ENCODE measurements around the gene RUNX1.

The RUNX1 gene

DNA sequence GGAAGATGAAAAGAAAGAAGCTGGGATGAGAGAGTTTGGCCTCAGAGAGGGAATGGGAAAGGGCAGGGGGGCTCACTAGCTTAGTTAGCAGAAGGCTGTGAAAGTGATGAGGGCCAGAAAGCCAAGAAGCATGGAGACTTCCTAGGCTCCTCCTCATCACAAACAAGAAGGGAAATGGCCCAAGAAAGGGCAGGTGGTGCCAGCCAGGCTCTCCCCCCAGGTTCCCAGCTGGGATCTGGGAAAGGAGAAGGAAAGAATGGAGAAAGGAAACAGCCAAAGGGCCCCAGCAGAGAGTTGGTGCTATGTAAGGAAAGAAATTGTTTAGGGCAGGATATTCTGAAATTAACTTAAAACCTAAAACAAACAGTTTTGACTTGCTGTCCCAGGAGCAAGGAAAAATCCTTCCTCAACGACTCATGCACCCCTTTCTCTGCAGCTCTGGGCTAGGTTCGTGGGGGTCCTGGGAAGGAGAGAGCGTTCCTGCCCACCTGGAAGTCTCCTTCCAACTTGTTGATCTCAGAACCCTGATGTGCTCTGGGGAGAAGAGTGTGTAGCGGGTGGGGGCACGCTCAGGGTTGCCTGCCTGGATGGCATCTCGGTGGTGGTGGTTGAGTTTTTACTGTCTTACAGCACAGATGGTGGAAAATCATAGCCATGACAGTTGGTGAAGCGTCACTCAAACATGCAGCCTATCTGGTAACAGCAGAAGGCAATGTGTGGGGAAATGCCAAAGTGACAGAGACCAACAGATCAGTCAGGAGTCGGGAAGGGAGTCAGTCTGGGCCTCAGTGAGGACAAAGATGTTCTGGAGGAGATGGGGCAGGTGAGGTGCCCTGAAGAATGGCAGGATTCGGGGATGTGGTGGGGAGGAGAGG lies 233.0 kb downstream of the RUNX1 start:
- no peak for TF ChIP-seq GATA2 (IDR thresholded peaks at IDR 0.05; ENCODE audit: low read depth, low read length)
- TF ChIP-seq GATA3 (IDR thresholded peaks at IDR 0.05; ENCODE audit: low read depth, low read length), result no peak

DNA sequence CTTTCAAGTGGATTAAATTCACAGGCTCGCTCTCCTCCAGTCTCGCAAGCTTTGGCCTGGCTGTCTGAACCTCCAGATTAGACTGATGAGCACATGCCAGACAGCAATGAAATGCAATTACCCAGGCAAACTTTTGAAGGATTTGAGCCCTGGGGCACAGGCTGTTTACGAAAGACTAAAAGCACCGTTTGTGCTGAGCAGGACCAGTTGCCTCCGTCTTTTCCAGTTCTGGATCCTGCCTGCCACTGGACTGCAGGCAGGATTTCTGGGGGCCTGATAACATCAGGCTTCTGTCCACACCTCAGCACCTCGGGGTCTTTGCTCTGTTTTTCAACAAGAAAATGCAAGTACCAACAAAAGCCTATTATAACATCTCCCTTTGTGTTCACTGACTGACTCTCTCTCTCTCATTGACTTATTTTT lies 234.6 kb downstream of the RUNX1 start:
- TF ChIP-seq GATA3 (IDR thresholded peaks at IDR 0.05; ENCODE audit: low read depth, low read length) (peak; percentile 88), GATA2 (IDR thresholded peaks at IDR 0.05; ENCODE audit: low read depth, low read length) (peak; percentile 97)

DNA sequence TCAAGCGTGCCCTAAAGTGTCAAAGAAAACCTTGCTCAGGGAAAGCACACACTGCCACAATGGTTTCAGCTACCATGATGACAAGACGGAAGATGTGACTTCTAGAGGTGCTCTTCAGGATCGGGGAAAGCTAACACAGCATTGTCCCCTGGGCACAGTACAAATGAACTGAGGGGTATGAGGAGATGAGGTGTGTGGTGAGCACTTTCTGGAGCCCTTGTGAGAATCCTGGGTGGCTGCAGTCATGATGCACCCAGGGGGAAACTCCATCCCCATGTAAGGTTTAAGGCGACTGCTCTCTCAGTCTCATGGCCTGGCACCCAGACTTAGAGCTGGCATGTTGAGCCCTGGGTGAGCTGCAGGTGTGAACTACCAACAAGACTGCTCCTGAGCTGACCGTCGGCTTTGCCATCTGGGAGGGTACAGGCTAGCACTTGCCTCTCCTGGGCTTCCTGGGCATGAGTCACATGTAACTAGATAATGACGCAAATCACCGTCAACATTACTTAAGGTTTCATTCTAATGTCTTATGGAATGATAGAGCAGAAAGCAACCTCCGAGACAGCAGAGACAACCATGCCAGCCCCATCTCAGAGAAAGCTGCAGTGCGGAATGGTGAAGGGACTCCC lies 235.7 kb downstream of the RUNX1 start:
- TF ChIP-seq GATA2 (IDR thresholded peaks at IDR 0.05; ENCODE audit: low read depth, low read length) (no peak), GATA3 (IDR thresholded peaks at IDR 0.05; ENCODE audit: low read depth, low read length) (no peak)

DNA sequence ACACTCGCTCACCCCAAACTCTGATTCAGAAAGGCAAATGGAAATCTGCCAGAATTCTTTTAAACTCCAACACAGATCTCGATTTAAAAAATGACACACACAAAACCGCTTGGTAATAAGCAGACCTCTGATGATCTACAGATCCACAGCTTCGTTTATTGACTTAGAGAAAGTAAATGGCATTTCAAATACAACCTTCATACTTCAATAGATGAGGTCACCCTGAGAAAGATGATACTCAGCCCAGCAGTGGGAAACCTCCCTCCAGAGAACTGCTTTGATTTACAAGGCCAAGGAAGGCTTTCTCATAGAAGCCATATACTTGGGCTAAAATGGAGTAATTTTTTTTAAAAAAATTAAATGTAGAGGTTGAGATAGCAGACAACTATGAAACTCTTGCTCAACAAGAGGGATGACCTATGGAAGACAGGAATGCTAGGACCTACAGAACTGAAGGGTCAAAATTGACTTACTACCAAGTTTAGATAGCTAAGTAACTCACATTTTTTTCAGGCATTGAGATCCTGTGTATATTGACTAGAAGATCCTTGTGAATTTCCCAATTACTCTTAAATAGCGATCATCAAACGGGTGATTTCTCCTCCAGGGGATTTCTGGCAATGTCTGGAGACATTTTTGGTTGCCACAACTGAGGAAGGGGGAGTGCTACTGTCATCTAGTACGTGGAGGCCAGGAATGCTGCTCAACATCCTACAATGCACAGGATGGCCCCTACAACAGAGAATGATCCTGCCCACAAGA lies 236.4 kb downstream of the RUNX1 start:
- TF ChIP-seq GATA2 (IDR thresholded peaks at IDR 0.05; ENCODE audit: low read depth, low read length) (no peak), GATA3 (IDR thresholded peaks at IDR 0.05; ENCODE audit: low read depth, low read length) (no peak)

DNA sequence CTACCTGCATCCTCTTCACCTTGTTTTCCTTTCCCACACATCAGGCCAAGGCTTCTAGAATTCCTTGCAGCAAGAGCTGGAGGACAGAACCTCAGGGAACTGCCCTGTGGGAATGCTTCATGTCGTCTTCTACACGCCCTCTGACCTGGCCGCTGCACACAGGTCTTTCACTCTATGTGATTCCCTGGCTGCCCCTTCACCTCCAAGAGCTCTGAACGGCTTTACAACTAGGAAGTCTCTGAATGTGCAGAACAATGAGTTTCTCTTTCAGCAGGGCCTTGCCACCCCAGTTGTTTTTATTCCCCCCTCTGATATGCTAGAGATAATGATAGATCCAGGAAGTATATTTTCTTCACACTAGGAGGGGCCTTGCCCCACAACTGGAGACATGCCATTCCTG lies 237.7 kb downstream of the RUNX1 start:
- TF ChIP-seq GATA2 (IDR thresholded peaks at IDR 0.05; ENCODE audit: low read depth, low read length) (no peak), GATA3 (IDR thresholded peaks at IDR 0.05; ENCODE audit: low read depth, low read length) (no peak)

DNA sequence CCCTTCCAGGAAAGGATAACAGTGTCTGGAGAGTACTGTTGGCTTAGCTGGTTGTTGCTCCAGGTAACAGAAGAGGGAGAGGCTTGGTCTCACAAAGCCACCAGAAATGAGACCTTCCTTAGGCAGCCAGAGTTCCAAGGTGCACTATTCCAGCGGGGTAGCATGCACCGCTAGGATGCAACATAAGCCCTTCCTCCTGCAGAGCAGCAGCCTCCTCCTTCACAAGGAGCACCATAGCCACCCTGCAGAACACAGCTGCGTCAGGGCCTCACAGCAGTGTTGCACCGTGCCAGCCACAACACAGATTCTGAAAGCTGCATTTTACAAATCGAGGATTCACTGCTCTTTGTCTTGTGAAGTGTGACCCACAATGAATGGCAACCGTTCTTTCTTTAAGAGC lies 238.3 kb downstream of the RUNX1 start:
- TF ChIP-seq GATA2 (IDR thresholded peaks at IDR 0.05; ENCODE audit: low read depth, low read length), result no peak
- no peak for TF ChIP-seq GATA3 (IDR thresholded peaks at IDR 0.05; ENCODE audit: low read depth, low read length)

DNA sequence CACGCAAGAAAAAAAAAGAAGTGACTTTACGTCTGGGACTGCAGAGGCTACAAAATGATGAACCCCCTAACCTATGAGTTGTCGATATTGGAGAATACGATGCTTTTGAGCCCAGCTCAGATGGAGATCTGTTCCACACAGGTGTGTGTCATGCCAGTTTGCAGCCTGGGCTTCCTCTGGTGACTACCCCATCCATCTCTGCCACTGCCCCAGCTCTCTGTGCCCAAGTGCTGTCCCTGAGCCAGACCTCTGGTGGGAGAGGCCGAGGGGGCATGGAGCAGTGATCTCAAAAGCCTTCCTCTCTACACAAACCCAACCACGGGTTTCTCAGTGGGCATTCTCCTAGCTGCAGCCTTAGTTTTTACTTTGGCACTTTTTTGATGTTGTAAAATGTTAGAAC lies 239.3 kb downstream of the RUNX1 start:
- TF ChIP-seq GATA3 (IDR thresholded peaks at IDR 0.05; ENCODE audit: low read depth, low read length), result no peak
- no peak for TF ChIP-seq GATA2 (IDR thresholded peaks at IDR 0.05; ENCODE audit: low read depth, low read length)

GRCh38 chr21:34808569-34809204 lies 240.4 kb downstream of the RUNX1 start:
- TF ChIP-seq GATA2 (IDR thresholded peaks at IDR 0.05; ENCODE audit: low read depth, low read length), result no peak
- TF ChIP-seq GATA3 (IDR thresholded peaks at IDR 0.05; ENCODE audit: low read depth, low read length), result no peak

- no peak for TF ChIP-seq GATA2 (IDR thresholded peaks at IDR 0.05; ENCODE audit: low read depth, low read length)
- no peak for TF ChIP-seq GATA3 (IDR thresholded peaks at IDR 0.05; ENCODE audit: low read depth, low read length)
Observed at GRCh38 chr21:34807881-34808568, 241.1 kb downstream of the RUNX1 start.

DNA sequence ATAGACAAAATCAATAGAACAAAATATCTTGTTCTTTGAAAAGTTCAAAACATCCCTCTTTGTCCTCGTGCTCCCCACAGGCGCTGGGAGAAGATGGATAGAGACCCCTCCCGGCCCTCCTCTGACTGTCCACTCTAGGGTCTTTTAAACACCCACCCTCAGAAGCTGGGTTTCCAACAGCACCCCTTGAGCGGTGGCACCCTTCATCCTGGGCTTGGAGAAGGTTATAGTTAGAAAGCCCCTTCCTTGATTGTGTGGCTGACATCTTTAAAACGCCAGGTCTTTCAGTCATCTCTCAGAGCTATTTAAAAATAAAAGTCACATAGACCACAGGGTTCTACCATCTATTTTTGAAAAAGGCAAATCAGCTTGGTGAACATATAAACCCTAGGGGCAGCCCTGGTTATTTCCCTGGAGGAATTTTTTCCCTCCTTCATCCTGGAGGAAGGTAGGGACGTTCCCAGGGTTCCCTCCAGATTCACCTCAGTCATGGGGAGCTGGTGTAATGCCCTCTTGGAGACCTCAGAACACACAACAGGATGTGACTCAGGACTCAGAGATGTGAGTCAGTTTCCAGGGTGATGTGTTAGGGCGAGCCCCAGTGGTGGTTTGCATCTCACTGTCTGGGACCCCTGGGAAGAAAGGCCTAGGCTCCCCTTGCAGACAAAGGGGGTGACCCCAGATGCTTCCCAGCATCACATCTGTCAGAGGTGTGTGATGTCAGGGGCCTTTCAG lies 241.8 kb downstream of the RUNX1 start:
- TF ChIP-seq GATA2 (IDR thresholded peaks at IDR 0.05; ENCODE audit: low read depth, low read length) (no peak), GATA3 (IDR thresholded peaks at IDR 0.05; ENCODE audit: low read depth, low read length) (no peak)

GRCh38 chr21:34806423-34806822 lies 242.7 kb downstream of the RUNX1 start:
- no peak for TF ChIP-seq GATA2 (IDR thresholded peaks at IDR 0.05; ENCODE audit: low read depth, low read length)
- TF ChIP-seq GATA3 (IDR thresholded peaks at IDR 0.05; ENCODE audit: low read depth, low read length), result no peak

DNA sequence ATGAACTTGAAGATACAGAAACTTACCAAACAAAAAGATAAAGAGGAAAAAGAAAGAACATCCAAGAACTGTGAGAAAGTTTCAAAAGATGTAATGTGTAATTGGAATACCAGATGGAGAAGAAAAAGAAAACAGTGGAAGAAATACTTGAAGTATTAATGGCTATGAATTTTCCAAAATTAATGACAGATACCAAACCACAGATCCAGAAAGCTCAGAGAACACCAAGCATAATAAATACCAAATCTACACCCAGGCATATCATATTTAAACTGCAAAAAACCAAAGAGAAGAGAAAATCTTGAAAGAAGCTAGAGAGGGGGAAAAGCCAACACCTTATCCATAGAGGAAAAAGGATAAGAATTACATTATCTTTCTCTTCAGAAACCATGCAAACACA lies 243.9 kb downstream of the RUNX1 start:
- TF ChIP-seq GATA3 (IDR thresholded peaks at IDR 0.05; ENCODE audit: low read depth, low read length) (no peak), GATA2 (IDR thresholded peaks at IDR 0.05; ENCODE audit: low read depth, low read length) (no peak)
